HEK293 (cell line): ENCODE measurements around the gene NLGN1.

Experiments used
- CTCF ChIA-PET: fragments of 350-600 bp; formaldehyde crosslinking; extraction: SDS; loops from one replicate; lab custom pipeline; 2021; ENCODE audit warnings: antibody characterized with exemption; lab: Yijun Ruan, JAX
- POLR2A ChIA-PET: fragments of 300-600 bp; formaldehyde crosslinking; extraction: SDS; loops from one replicate; lab custom pipeline; 2020; ENCODE audit warnings: antibody characterized with exemption, inconsistent platforms; lab: Yijun Ruan, JAX
- H3K27ac ChIP-seq: fragments of 200-500 bp; sonication (Bioruptor generic); 2 replicates; pipeline ENCODE4 v1.5.1; 2014; ENCODE audit warnings: low read depth, low read length, control low read depth, inconsistent platforms; ENCODE audit errors: extremely low read depth
- H3K36me3 ChIP-seq, 2 experiments: fragments of 200-500 bp in 1 of 2; sonication (Bioruptor generic) in 1 of 2; 1 replicate in 1 of 2; 2 replicates in 1 of 2; pipeline ENCODE4 v1.5.1; 2014 to 2017; ENCODE audit warnings: inconsistent platforms in 2 of 2, low read length in 2 of 2; ENCODE audit not compliant: control insufficient read depth in 2 of 2, insufficient read depth in 1 of 2
- H3K4me1 ChIP-seq: fragments of 200-500 bp; sonication (Bioruptor generic); 2 replicates; pipeline ENCODE4 v1.5.1; 2014; ENCODE audit warnings: mild to moderate bottlenecking, low read length, inconsistent platforms; ENCODE audit not compliant: control insufficient read depth, insufficient read depth
- H3K4me3 ChIP-seq: 2 replicates; pipeline ENCODE4 v1.5.1; 2011; ENCODE audit warnings: low read depth, mild to moderate bottlenecking, control low read depth, low read length, moderate library complexity
- H3K9me3 ChIP-seq: fragments of 200-500 bp; sonication (Bioruptor generic); 2 replicates; pipeline ENCODE4 v1.5.1; 2014; ENCODE audit warnings: low read depth, low read length, inconsistent platforms; ENCODE audit not compliant: control insufficient read depth, insufficient read depth
- FEZF1 ChIP-seq: fragments of 450-650 bp; formaldehyde crosslinking; IDR thresholded peaks from 2 replicates; pipeline ENCODE4 v1.5.1; 2016; ENCODE audit warnings: missing biosample characterization, missing genetic modification characterization
- GLIS1 ChIP-seq: fragments of 450-650 bp; formaldehyde crosslinking; IDR thresholded peaks from 2 replicates; pipeline ENCODE4 v1.5.1; 2016; ENCODE audit warnings: missing biosample characterization, missing genetic modification characterization
- PRDM2 ChIP-seq: fragments of 450-650 bp; formaldehyde crosslinking; IDR thresholded peaks from 2 replicates; pipeline ENCODE4 v1.5.1; 2016; ENCODE audit warnings: missing biosample characterization, missing genetic modification characterization, borderline replicate concordance
- TRIM28 ChIP-seq: IDR thresholded peaks from 2 replicates; pipeline ENCODE4 v1.6.1; 2011; ENCODE audit warnings: low read length, control low read depth, borderline replicate concordance
- ZBTB44 ChIP-seq: fragments of 450-650 bp; IDR thresholded peaks from 2 replicates; pipeline ENCODE4 v1.5.1; 2018; ENCODE audit warnings: missing biosample characterization, mild to moderate bottlenecking, missing genetic modification characterization
- ZFHX2 ChIP-seq: fragments of 450-650 bp; formaldehyde crosslinking; conservative IDR thresholded peaks from 2 replicates; pipeline ENCODE4 v1.5.1; 2016; ENCODE audit warnings: missing biosample characterization, missing genetic modification characterization
- ZNF132 ChIP-seq: fragments of 450-650 bp; formaldehyde crosslinking; IDR thresholded peaks from 2 replicates; pipeline ENCODE4 v1.5.1; 2017; ENCODE audit warnings: missing biosample characterization, missing genetic modification characterization, borderline replicate concordance
- ZNF2 ChIP-seq: fragments of 450-650 bp; formaldehyde crosslinking; IDR thresholded peaks from 2 replicates; pipeline ENCODE4 v1.5.1; 2016; ENCODE audit warnings: missing biosample characterization, missing genetic modification characterization
- ZNF292 ChIP-seq: fragments of 450-650 bp; formaldehyde crosslinking; IDR thresholded peaks from 2 replicates; pipeline ENCODE4 v1.5.1; 2016; ENCODE audit warnings: low read depth, missing biosample characterization, missing genetic modification characterization, borderline replicate concordance
- ZNF341 ChIP-seq: fragments of 450-650 bp; formaldehyde crosslinking; IDR thresholded peaks from 2 replicates; pipeline ENCODE4; 2016; ENCODE audit warnings: low read depth, missing biosample characterization, missing genetic modification characterization
- ZNF394 ChIP-seq: fragments of 450-650 bp; formaldehyde crosslinking; IDR thresholded peaks from 2 replicates; pipeline ENCODE4 v1.5.1; 2016; ENCODE audit warnings: missing biosample characterization, missing genetic modification characterization, mild to moderate bottlenecking, moderate library complexity, borderline replicate concordance
- ZNF530 ChIP-seq: fragments of 450-650 bp; formaldehyde crosslinking; IDR thresholded peaks from 2 replicates; pipeline ENCODE4 v1.5.1; 2016; ENCODE audit warnings: low read depth, missing biosample characterization, missing genetic modification characterization
- ZNF571 ChIP-seq: fragments of 450-650 bp; formaldehyde crosslinking; IDR thresholded peaks from 2 replicates; pipeline ENCODE4 v1.5.0; 2017; ENCODE audit warnings: missing biosample characterization, missing genetic modification characterization
- ZNF626 ChIP-seq: fragments of 450-650 bp; sonication (Bioruptor Pico); formaldehyde crosslinking; IDR thresholded peaks from 2 replicates; pipeline ENCODE4 v1.5.1; 2018; ENCODE audit warnings: missing biosample characterization, missing genetic modification characterization, inconsistent platforms
- ZNF654 ChIP-seq: fragments of 450-650 bp; formaldehyde crosslinking; IDR thresholded peaks from 2 replicates; pipeline ENCODE4 v1.5.1; 2016; ENCODE audit warnings: low read depth, missing biosample characterization, missing genetic modification characterization
- ZNF670 ChIP-seq: fragments of 450-650 bp; formaldehyde crosslinking; IDR thresholded peaks from 2 replicates; pipeline ENCODE4 v1.5.1; 2016; ENCODE audit warnings: missing biosample characterization, missing genetic modification characterization, low read depth
- ZNF707 ChIP-seq: fragments of 450-650 bp; formaldehyde crosslinking; IDR thresholded peaks from 2 replicates; pipeline ENCODE4 v1.5.1; 2016; ENCODE audit warnings: missing biosample characterization, missing genetic modification characterization
- ZNF785 ChIP-seq: fragments of 450-650 bp; formaldehyde crosslinking; IDR thresholded peaks from 2 replicates; pipeline ENCODE4 v1.5.1; 2016; ENCODE audit warnings: missing biosample characterization, missing genetic modification characterization
- ZNF837 ChIP-seq: fragments of 450-650 bp; formaldehyde crosslinking; IDR thresholded peaks from 2 replicates; pipeline ENCODE4 v1.5.1; 2016; ENCODE audit warnings: missing biosample characterization, missing genetic modification characterization
- TF ChIP-seq, protein P1 (sequence below): IDR thresholded peaks from 2 replicates; pipeline ENCODE4 v1.6.1; 2011; ENCODE audit warnings: mild to moderate bottlenecking, low read depth, low read length, borderline replicate concordance
- TF ChIP-seq, protein P2 (sequence below): fragments of 450-650 bp; formaldehyde crosslinking; IDR thresholded peaks from 2 replicates; pipeline ENCODE4 v1.5.1; 2016; ENCODE audit warnings: missing biosample characterization, missing genetic modification characterization

The NLGN1 gene

GRCh38 chr3:173796890-173797289 lies 399.3 kb downstream of the NLGN1 start:
- Histone ChIP-seq H3K9me3 (no peaks in the 10 kb centered on the region), H3K4me3 (no peak overlapping the region), H3K36me3 (no peaks in the 10 kb centered on the region), H3K4me1 (no peaks in the 10 kb centered on the region), H3K27ac (no peak overlapping the region)
- ChIA-PET POLR2A (no interaction called here), CTCF (interaction anchor here (0.5 kb wide), 1 partner anchor 633 kb away, joined by 3 read pairs; no protein-coding TSS in a partner anchor)
- TF ChIP-seq, protein P1, sequence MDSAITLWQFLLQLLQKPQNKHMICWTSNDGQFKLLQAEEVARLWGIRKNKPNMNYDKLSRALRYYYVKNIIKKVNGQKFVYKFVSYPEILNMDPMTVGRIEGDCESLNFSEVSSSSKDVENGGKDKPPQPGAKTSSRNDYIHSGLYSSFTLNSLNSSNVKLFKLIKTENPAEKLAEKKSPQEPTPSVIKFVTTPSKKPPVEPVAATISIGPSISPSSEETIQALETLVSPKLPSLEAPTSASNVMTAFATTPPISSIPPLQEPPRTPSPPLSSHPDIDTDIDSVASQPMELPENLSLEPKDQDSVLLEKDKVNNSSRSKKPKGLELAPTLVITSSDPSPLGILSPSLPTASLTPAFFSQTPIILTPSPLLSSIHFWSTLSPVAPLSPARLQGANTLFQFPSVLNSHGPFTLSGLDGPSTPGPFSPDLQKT: no peak
- TF ChIP-seq FEZF1 (tag by site-specific recombination) (no peak), ZNF2 (no peak), ZNF837 (no peak)

DNA sequence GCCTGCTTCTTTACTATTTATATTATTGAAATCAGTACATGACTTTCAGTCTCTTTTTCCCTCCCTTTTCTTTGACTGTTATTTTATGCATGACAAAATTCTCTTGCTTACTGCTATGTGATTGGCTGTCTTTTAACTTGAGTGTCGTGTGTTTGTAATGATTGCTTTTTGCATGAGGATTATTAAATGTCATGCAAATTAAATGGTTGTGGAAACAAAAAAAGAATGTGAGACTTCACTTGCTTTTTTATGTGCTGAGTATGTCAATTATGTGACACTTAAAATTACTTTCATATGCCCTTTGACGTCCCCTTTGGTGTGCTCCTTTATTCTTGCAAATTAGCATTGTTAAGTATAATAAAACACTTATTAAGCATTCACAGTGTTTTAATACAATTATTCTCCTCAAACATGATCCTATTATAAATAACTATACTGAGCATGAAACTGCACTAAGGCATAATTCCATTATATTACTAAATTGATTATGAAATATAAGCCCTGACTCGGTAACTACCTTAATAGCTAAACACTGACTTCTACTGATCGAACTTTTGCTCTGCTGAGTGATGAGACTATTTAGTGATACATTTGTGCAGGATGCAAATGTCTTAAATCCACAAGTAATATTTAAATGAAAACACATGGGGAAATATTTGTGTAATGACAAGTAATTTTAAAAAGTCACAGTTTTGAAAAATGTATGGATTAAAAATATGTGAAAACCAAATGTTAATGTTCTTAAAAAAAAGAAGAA lies 401.7 kb downstream of the NLGN1 start:
- TF ChIP-seq ZBTB44 (tag by site-specific recombination): no peak
- TF ChIP-seq ZNF132 (tag by site-specific recombination): no peak
- TF ChIP-seq, protein P2, sequence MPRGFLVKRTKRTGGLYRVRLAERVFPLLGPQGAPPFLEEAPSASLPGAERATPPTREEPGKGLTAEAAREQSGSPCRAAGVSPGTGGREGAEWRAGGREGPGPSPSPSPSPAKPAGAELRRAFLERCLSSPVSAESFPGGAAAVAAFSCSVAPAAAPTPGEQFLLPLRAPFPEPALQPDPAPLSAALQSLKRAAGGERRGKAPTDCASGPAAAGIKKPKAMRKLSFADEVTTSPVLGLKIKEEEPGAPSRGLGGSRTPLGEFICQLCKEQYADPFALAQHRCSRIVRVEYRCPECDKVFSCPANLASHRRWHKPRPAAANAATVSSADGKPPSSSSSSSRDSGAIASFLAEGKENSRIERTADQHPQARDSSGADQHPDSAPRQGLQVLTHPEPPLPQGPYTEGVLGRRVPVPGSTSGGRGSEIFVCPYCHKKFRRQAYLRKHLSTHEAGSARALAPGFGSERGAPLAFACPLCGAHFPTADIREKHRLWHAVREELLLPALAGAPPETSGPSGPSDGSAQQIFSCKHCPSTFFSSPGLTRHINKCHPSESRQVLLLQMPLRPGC (tag by site-specific recombination): no peak
- no peak for TF ChIP-seq ZNF394 (tag by site-specific recombination)
- no peak for TF ChIP-seq GLIS1
- TF ChIP-seq ZNF670: no peak
- no peak for TF ChIP-seq ZNF571 (tag by site-specific recombination)
- no peak for TF ChIP-seq ZFHX2
- no peak for TF ChIP-seq ZNF626 (tag by site-specific recombination)
- no peak for TF ChIP-seq ZNF707 (tag by site-specific recombination)
- no peak for TF ChIP-seq ZNF292
- TF ChIP-seq ZNF341 (tag by site-specific recombination): no peak
- no peak for TF ChIP-seq ZNF654 (tag by site-specific recombination)
- no peak for TF ChIP-seq ZNF785 (tag by site-specific recombination)
- TF ChIP-seq TRIM28: no peak
- ChIA-PET POLR2A (no interaction called here), CTCF (no interaction called here)
- no peaks in the 10 kb centered on the region for H3K36me3 ChIP-seq
- H3K27ac ChIP-seq: no peak overlapping the region
- H3K4me3 ChIP-seq: no peak overlapping the region
- H3K9me3 ChIP-seq: no peaks in the 10 kb centered on the region
- H3K4me1 ChIP-seq: no peaks in the 10 kb centered on the region

DNA sequence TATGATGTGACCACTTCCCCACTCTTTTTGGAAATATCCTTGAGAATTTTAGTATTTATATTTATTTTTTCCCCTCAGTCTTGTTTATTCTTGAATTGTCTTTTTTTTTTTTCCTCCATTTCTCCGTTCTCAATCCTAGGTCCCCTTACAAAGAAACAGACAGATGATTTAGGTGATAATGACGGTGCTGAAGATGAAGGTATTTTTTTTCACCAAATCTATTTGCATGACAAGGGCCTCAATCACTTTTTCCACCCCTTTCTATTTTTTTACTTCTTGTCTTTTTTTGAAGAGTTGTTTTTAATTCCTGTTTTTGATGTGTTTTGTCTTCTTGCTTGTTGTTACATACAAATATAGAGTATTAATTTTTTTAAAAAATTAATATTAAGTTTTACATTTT lies 402.6 kb downstream of the NLGN1 start:
- H3K27ac ChIP-seq: no peak overlapping the region
- no peak overlapping the region for H3K4me3 ChIP-seq
- H3K36me3 ChIP-seq: no peaks in the 10 kb centered on the region
- no peaks in the 10 kb centered on the region for H3K4me1 ChIP-seq
- POLR2A ChIA-PET: no interaction called here
- CTCF ChIA-PET: no interaction called here
- no peaks in the 10 kb centered on the region for H3K9me3 ChIP-seq
- TF ChIP-seq ZNF530 (tag by site-specific recombination): no peak
- no peak for TF ChIP-seq PRDM2 (tag by site-specific recombination)
